ENCODE data around the gene PITPNB. TPM values are rescaled to one million over a fixed set of nuclear protein-coding genes. Genes with fewer than 3 reads are reported as not detected.

PITPNB gene
- total and polyA plus RNA-seq, 2 of the 13 experiments (the other 11 are each of a cell fraction or from before 2014, with no cell fraction given), result 17.0 to 30.1 TPM

DNA sequence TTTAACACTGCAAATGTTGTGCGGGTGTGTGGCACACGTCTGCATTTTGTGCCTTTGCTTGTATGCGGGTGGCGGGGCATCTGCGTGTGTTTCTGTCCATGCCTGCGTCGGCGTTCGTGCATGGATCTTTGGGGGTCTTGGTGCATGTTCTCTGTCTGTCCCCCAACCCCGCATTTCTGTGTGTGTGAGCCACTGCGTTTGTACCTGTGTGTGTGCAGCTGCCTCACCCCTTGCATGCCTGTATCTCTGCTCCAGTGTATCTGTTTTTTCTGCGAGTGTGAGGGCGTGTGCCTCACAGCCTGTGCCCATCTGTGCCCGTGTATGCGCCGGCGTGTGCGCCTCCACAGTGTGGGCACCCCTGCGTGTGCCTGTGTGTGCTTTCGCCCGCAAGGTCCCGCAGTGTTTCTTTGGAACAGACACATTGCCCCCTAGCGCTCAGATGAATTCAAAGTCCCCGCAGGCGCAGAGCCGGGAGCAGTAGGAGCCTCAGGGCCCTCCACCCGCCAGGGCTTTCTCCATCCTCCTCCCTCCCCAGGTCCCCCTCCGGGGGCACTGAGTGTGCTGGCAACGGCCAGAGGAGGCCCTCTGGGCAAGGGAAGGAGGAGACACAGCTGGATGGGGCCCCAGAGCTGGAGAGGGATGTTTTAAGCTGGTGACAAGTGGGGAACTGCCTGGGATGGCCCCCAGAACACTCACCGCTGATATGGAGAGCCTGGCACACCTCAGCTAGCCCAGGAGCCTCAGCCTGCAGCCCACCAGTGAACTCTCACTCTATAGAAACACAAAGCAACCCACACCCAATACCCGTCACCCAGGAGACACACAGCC lies 114.4 kb downstream of the PITPNB start (continued):
- TF ChIP-seq ZNF776 (CRISPR knock-in tag; IDR thresholded peaks at IDR 0.05) (no peak), HNRNPK (IDR thresholded peaks at IDR 0.05; ENCODE audit: low read depth, low read length, poor library complexity, severe bottlenecking) (no peak), HNRNPUL1 (IDR thresholded peaks at IDR 0.05; ENCODE audit: low read depth, low read length) (no peak), ZNF775 (CRISPR knock-in tag; IDR thresholded peaks at IDR 0.05; ENCODE audit: borderline replicate concordance) (no peak), ZXDC (CRISPR knock-in tag; IDR thresholded peaks at IDR 0.05) (no peak), STAG1 (CRISPR knock-in tag; IDR thresholded peaks at IDR 0.05) (peak; percentile 92), HOXA9 (CRISPR knock-in tag; IDR thresholded peaks at IDR 0.05; ENCODE audit: borderline replicate concordance) (0 out of 2 replicates have a peak, but pooled peaks have one; percentile 21), PREB (CRISPR knock-in tag; IDR thresholded peaks at IDR 0.05) (no peak), ZKSCAN1 (IDR thresholded peaks at IDR 0.05; ENCODE audit: low read length) (no peak), ZNF33B (CRISPR knock-in tag; IDR thresholded peaks at IDR 0.05) (no peak), ARNT (IDR thresholded peaks at IDR 0.05) (no peak)
- TF ChIP-seq, protein P1, sequence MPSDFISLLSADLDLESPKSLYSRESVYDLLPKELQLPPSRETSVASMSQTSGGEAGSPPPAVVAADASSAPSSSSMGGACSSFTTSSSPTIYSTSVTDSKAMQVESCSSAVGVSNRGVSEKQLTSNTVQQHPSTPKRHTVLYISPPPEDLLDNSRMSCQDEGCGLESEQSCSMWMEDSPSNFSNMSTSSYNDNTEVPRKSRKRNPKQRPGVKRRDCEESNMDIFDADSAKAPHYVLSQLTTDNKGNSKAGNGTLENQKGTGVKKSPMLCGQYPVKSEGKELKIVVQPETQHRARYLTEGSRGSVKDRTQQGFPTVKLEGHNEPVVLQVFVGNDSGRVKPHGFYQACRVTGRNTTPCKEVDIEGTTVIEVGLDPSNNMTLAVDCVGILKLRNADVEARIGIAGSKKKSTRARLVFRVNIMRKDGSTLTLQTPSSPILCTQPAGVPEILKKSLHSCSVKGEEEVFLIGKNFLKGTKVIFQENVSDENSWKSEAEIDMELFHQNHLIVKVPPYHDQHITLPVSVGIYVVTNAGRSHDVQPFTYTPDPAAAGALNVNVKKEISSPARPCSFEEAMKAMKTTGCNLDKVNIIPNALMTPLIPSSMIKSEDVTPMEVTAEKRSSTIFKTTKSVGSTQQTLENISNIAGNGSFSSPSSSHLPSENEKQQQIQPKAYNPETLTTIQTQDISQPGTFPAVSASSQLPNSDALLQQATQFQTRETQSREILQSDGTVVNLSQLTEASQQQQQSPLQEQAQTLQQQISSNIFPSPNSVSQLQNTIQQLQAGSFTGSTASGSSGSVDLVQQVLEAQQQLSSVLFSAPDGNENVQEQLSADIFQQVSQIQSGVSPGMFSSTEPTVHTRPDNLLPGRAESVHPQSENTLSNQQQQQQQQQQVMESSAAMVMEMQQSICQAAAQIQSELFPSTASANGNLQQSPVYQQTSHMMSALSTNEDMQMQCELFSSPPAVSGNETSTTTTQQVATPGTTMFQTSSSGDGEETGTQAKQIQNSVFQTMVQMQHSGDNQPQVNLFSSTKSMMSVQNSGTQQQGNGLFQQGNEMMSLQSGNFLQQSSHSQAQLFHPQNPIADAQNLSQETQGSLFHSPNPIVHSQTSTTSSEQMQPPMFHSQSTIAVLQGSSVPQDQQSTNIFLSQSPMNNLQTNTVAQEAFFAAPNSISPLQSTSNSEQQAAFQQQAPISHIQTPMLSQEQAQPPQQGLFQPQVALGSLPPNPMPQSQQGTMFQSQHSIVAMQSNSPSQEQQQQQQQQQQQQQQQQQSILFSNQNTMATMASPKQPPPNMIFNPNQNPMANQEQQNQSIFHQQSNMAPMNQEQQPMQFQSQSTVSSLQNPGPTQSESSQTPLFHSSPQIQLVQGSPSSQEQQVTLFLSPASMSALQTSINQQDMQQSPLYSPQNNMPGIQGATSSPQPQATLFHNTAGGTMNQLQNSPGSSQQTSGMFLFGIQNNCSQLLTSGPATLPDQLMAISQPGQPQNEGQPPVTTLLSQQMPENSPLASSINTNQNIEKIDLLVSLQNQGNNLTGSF (CRISPR knock-in tag; IDR thresholded peaks at IDR 0.05), result no peak
- TF ChIP-seq, protein P2, sequence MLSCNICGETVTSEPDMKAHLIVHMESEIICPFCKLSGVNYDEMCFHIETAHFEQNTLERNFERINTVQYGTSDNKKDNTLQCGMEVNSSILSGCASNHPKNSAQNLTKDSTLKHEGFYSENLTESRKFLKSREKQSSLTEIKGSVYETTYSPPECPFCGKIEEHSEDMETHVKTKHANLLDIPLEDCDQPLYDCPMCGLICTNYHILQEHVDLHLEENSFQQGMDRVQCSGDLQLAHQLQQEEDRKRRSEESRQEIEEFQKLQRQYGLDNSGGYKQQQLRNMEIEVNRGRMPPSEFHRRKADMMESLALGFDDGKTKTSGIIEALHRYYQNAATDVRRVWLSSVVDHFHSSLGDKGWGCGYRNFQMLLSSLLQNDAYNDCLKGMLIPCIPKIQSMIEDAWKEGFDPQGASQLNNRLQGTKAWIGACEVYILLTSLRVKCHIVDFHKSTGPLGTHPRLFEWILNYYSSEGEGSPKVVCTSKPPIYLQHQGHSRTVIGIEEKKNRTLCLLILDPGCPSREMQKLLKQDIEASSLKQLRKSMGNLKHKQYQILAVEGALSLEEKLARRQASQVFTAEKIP (CRISPR knock-in tag; IDR thresholded peaks at IDR 0.05; ENCODE audit: borderline replicate concordance), result no peak
- TF ChIP-seq, protein P3, sequence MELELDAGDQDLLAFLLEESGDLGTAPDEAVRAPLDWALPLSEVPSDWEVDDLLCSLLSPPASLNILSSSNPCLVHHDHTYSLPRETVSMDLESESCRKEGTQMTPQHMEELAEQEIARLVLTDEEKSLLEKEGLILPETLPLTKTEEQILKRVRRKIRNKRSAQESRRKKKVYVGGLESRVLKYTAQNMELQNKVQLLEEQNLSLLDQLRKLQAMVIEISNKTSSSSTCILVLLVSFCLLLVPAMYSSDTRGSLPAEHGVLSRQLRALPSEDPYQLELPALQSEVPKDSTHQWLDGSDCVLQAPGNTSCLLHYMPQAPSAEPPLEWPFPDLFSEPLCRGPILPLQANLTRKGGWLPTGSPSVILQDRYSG (CRISPR knock-in tag; IDR thresholded peaks at IDR 0.05), result no peak
